Activated CD8-positive, alpha-beta T cell treated with anti-CD3 and anti-CD28 coated beads for 36 hours (primary cell): ENCODE measurements around the gene IL20RB. TPM values are rescaled to one million over a fixed set of nuclear protein-coding genes. Genes with fewer than 3 reads are reported as not detected.
"Not testable (repeated sequence)": the region's sequence is repeated elsewhere in the genome, so short reads cannot be mapped to it uniquely, and the experiment has no call there.

Experiments
- ATAC-seq: fragments of 200-7000 bp; cut with Tn5 transposase; one replicate; pipeline ENCODE4 v1.10.0; 2021; ENCODE audit warnings: mild to moderate bottlenecking, moderate library complexity
- CTCF ChIA-PET: fragments of 350-600 bp; sonication (Branson Sonifier 250); formaldehyde crosslinking; loops from one replicate; lab custom pipeline; 2021; ENCODE audit warnings: antibody characterized with exemption; lab: Charles Lee
- POLR2A ChIA-PET: fragments of 350-600 bp; sonication (Branson Sonifier 250); formaldehyde crosslinking; loops from one replicate; lab custom pipeline; 2021; ENCODE audit warnings: antibody characterized with exemption; lab: Charles Lee
- DNase-seq: peaks from one replicate; pipeline ENCODE4 v3.0.0-alpha.2; 2020
- H3K27ac Mint-ChIP-seq: one replicate; pipeline ENCODE4 v1.8.0; 2021; ENCODE audit warnings: mild to moderate bottlenecking, mixed read lengths
- H3K27me3 Mint-ChIP-seq: one replicate; pipeline ENCODE4 v1.8.0; 2021; ENCODE audit warnings: mixed read lengths
- H3K36me3 Mint-ChIP-seq: one replicate; pipeline ENCODE4 v1.8.0; 2021; ENCODE audit warnings: low read depth, mixed read lengths
- H3K4me1 Mint-ChIP-seq: one replicate; pipeline ENCODE4 v1.8.0; 2021; ENCODE audit warnings: low read depth, mixed read lengths
- H3K4me3 Mint-ChIP-seq: one replicate; pipeline ENCODE4 v1.8.0; 2021; ENCODE audit warnings: mild to moderate bottlenecking, moderate library complexity, mixed read lengths
- H3K9me3 Mint-ChIP-seq: one replicate; pipeline ENCODE4 v1.8.0; 2021; ENCODE audit warnings: mixed read lengths
- intact Hi-C: fragments of 100-400 bp; cut with micrococcal nuclease; formaldehyde crosslinking; loops from one replicate; pipeline ENCODE4 v1.10.0; 2022
- total RNA-seq, 2 experiments: library from RNA; stranded (reverse); gene quantifications; one replicate each; pipeline ENCODE4 v1.2.3, GENCODE V29; 2021
- TF ChIP-seq, protein P1 (sequence below): fragments of 200-600 bp; IDR thresholded peaks from one replicate; pipeline ENCODE4 v1.8.0; 2022; ENCODE audit warnings: antibody characterized with exemption, mild to moderate bottlenecking

The IL20RB gene
- total RNA-seq, 2 experiments from 2014 or later: 1.0 to 1.2 TPM

DNA sequence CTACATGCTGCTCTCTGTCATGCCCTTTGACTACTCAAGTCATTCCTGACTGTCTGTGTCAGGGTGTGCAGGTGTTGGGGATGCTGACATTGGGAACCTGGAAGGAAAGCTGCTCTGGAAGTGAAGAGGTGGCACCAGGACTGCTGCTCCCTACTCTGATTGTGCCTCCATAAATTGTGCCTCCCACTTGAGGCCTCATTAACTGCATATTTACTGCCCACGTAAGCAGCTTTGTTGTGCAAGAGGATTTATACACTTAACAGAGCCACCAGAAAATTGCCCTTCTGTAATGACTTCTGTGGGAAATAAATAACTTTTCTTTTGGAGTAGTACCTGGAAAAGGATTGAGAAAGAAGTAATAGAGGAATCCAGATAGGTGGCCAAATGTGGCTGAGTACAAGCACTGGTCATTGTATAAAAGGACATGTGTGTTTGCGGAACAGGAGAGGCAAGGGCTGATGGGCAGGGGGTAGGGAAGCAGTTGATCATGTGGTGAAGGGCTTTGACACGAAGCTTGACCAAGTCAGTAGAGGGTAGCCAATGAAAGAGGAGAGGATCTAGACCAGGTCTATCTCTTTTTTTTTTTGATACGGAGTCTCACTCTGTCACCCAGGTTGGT lies 24.8 kb downstream of the IL20RB start:
- no peaks in the 10 kb centered on the region for H3K36me3 Mint-ChIP-seq
- H3K4me3 Mint-ChIP-seq: no peak overlapping the region
- ChIA-PET CTCF (no interaction called here), POLR2A (interaction anchor here (2.0 kb wide), 1 partner anchor 121 kb away, joined by 5 read pairs; the partner anchor contains the start of gene NCK1)
- no peaks in the 10 kb centered on the region for H3K4me1 Mint-ChIP-seq
- ATAC-seq (no peak), DNase-seq (no peak)
- no peaks in the 10 kb centered on the region for H3K27me3 Mint-ChIP-seq
- intact Hi-C loops: no loop called here
- H3K27ac Mint-ChIP-seq: no peak overlapping the region
- H3K9me3 Mint-ChIP-seq: no peaks in the 10 kb centered on the region
- TF ChIP-seq, protein P1, sequence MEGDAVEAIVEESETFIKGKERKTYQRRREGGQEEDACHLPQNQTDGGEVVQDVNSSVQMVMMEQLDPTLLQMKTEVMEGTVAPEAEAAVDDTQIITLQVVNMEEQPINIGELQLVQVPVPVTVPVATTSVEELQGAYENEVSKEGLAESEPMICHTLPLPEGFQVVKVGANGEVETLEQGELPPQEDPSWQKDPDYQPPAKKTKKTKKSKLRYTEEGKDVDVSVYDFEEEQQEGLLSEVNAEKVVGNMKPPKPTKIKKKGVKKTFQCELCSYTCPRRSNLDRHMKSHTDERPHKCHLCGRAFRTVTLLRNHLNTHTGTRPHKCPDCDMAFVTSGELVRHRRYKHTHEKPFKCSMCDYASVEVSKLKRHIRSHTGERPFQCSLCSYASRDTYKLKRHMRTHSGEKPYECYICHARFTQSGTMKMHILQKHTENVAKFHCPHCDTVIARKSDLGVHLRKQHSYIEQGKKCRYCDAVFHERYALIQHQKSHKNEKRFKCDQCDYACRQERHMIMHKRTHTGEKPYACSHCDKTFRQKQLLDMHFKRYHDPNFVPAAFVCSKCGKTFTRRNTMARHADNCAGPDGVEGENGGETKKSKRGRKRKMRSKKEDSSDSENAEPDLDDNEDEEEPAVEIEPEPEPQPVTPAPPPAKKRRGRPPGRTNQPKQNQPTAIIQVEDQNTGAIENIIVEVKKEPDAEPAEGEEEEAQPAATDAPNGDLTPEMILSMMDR: no peak

DNA sequence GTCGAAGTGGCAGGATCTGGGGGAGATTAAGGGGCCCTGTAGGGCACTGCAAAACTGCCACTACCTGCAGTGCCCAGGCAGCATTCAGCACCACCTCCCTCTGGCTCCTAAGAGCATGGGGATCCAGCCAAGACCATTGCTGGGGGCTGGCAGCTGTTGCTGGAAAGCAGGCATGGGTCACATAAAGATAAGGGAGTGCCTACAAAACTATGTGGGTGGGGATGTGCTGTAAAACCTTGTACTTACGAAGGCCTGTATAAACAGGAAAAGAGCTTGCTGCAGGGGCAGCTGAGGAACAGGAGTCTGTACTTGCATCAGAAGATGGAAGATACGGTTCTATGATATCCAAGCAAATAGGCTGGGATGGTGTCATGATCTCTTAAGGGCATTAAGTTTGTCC lies 27.1 kb downstream of the IL20RB start:
- Mint-ChIP-seq H3K36me3 (no peaks in the 10 kb centered on the region), H3K9me3 (no peaks in the 10 kb centered on the region), H3K27ac (no peak overlapping the region), H3K4me1 (no peaks in the 10 kb centered on the region), H3K4me3 (no peak overlapping the region), H3K27me3 (no peaks in the 10 kb centered on the region)
- ChIA-PET CTCF (no interaction called here), POLR2A (interaction anchor here (2.0 kb wide), 1 partner anchor 123 kb away, joined by 5 read pairs; the partner anchor contains the start of gene NCK1)
- intact Hi-C loops: no loop called here
- DNase-seq (no peak), ATAC-seq (no peak)
- TF ChIP-seq, protein P1: no peak

DNA sequence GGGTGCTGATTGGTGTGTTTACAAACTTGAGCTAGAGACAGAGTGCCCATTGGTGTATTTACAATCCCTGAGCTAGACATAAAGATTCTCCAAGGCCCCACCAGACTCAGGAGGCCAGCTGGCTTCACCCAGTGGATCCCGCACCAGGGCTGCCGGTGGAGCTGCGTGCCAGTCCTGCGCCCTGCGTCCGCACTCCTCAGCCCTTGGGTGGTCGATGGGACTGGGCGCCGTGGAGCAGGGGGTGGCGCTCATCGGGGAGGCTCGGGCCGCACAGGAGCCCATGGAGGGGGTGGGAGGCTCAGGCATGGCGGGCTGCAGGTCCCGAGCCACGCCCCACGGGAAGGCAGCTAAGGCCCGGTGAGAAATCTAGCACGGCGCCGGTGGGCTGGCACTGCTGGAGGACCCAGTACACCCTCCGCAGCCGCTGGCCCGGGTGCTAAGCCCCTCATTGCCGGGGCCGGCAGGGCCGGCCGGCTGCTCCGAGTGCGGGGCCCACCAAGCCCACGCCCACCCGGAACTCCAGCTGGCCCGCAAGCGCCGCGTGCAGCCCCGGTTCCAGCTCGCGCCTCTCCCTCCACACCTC lies 29.7 kb downstream of the IL20RB start:
- H3K36me3 Mint-ChIP-seq, intact Hi-C loops, H3K27me3 Mint-ChIP-seq, H3K9me3 Mint-ChIP-seq, ATAC-seq, DNase-seq, CTCF ChIA-PET, POLR2A ChIA-PET, H3K4me1 Mint-ChIP-seq, H3K27ac Mint-ChIP-seq, H3K4me3 Mint-ChIP-seq: not testable (repeated sequence)

DNA sequence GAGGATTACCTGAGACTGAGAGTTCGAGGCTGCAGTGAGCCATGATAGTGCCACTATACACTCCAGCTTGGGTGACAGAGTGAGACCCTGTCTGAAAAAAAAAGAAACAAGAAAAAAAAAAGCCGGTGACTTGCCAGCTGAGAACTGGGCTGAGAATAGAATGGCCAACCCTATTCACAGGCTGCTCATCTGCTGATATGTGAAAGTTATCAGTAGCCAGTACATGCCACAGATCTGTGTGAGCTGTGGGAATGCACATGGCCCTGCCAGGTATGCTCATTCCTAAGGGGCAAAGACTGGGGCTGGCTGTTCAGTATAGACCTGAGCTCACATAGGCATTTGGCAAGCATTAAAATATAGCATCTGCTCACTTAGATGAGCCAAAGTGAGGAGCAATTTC lies 30.9 kb downstream of the IL20RB start:
- CTCF ChIA-PET: no interaction called here
- Mint-ChIP-seq H3K36me3 (no peaks in the 10 kb centered on the region), H3K9me3 (no peaks in the 10 kb centered on the region), H3K4me3 (no peak overlapping the region), H3K27me3 (no peaks in the 10 kb centered on the region), H3K27ac (no peak overlapping the region), H3K4me1 (no peaks in the 10 kb centered on the region)
- TF ChIP-seq, protein P1: no peak
- intact Hi-C loops: no loop called here
- POLR2A ChIA-PET: interaction anchor here (1.0 kb wide), 1 partner anchor 8 kb away, joined by 3 read pairs; no protein-coding TSS in a partner anchor
- ATAC-seq: no peak
- DNase-seq: no peak

DNA sequence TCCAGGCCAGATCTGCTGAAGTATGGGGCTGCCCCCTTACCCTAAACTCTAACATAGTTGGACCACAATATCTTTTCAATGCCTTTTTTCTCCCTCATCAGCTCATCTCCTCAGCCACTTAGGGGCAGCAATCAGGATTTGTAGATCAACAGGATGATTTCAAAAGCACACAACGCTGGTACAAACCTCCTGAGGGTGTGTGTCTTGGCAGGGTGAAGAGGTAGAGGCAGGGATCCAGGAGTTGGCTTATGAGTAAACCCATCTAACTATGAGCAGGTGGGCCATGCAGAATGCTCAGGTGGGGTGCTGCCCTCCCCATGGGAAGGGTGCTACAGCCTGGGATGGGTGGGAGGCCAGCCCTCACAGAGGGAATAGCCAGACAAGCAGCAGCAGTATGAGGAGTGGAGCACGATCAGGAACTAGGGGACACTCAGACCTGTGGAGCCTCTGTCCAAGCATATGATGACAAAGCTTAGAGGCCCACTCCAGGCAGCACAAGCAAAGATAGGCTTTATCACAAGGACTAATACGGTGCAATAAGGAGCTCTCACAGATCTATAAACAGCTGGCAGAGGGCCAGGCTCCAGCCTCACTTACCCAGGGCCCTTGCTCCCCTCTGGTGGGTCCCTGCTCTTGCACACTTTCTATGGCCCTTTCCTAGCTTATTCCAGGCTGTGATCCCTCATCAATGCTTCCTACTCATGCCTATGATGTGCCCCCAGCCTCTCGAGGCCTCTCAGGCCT lies 32.2 kb downstream of the IL20RB start:
- H3K36me3 Mint-ChIP-seq: no peaks in the 10 kb centered on the region
- CTCF ChIA-PET: interaction anchor here (0.8 kb wide), 1 partner anchor 232 kb away, joined by 3 read pairs; no protein-coding TSS in a partner anchor
- no peak overlapping the region for H3K27ac Mint-ChIP-seq
- TF ChIP-seq, protein P1: no peak
- DNase-seq (no peak), ATAC-seq (no peak)
- no peak overlapping the region for H3K4me3 Mint-ChIP-seq
- intact Hi-C loops: no loop called here
- POLR2A ChIA-PET: interaction anchor here (0.7 to 1.0 kb wide), 2 partner anchors 9 to 912 kb away, joined by 3 read pairs; no protein-coding TSS in a partner anchor
- no peaks in the 10 kb centered on the region for H3K9me3 Mint-ChIP-seq
- H3K27me3 Mint-ChIP-seq: no peaks in the 10 kb centered on the region
- peaks cover 4% of the 10 kb centered on the region for H3K4me1 Mint-ChIP-seq
